ENCODE results near the gene RGL3. TPM values are rescaled to one million over a fixed set of nuclear protein-coding genes. Genes with fewer than 3 reads are reported as not detected.

Gene RGL3
- total RNA-seq, 1 experiment from 2014 or later, result 65.9 TPM

DNA sequence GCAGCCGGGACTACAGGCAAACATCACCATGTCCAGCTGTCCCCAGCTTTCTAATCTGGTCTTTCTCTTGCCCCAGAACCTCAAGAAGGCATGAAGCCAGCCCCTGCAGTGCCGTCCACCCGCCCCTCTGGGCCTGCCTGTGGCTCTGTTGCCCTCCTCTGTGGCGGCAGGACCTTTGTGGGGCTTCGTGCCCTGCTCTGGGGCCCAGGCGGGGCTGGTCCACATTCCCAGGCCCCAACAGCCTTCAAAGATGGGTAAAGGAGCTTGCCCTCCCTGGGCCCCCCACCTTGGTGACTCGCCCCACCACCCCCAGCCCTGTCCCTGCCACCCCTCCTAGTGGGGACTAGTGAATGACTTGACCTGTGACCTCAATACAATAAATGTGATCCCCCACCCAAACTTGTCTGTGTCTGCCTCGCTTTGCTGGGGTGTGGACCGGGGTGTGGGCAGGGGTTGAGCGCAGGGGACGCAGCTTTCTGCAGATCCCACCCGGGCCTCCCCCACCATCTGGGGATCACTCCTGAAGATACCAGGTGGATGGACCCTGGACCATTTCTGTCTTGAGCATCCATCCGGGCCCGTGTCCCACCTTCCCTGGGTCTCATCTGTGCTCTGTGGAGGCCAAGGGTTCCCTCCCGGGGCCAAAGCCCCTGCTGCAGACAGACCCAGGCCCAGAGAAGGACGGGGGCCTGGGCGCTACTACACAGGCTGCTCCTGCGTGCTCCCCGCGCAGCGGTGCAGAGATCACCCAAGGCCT lies 31.6 kb upstream of the RGL3 start:
- H4K20me1 ChIP-seq (ENCODE audit: control insufficient read depth, insufficient read depth, insufficient read length), result no peaks in the 10 kb centered on the region
- no peak overlapping the region for H2AFZ ChIP-seq (ENCODE audit: low read length)
- H3K9ac ChIP-seq (ENCODE audit: extremely low read depth, insufficient read length, low read length), result no peak overlapping the region
- H3K56ac ChIP-seq (ENCODE audit: insufficient read length, low read depth, low read length), result no peak overlapping the region
- H3K23ac ChIP-seq (ENCODE audit: insufficient read length, low read depth, low read length), result no peak overlapping the region
- no peak overlapping the region for H3K18ac ChIP-seq (ENCODE audit: insufficient read length, low read depth, low read length)
- no CpG with 5 or more reads among the region's 21 CpGs for WGBS (ENCODE audit: extremely low coverage, insufficient read length, low lambda C conversion rate)
- no peak overlapping the region for H4K91ac ChIP-seq (ENCODE audit: insufficient read length, low read depth, low read length)
- H2BK5ac ChIP-seq (ENCODE audit: insufficient read length, low read length), result no peak overlapping the region
- no peak overlapping the region for H3K4ac ChIP-seq (ENCODE audit: low read depth, low read length)
- H4K8ac ChIP-seq (replicated peaks; ENCODE audit: insufficient read length, low read depth, low read length), result no peak overlapping the region
- no peak overlapping the region for H4K5ac ChIP-seq (ENCODE audit: insufficient read length, low read depth, low read length)
- peak overlapping the region in 1 of 3 experiments; percentile 64; a peak in 2 of 7 replicates for H3K27ac Mint-ChIP-seq
- no peak overlapping the region for H2AK5ac ChIP-seq (ENCODE audit: insufficient read length, low read length)
- H2BK20ac ChIP-seq (ENCODE audit: low read depth, low read length, poor library complexity, severe bottlenecking), result no peak overlapping the region
- no peaks in the 10 kb centered on the region for H3K79me2 ChIP-seq (ENCODE audit: insufficient read depth, low read length)
- H3K27me3 ChIP-seq (ENCODE audit: insufficient read depth, low read length), result no peaks in the 10 kb centered on the region
- H2BK12ac ChIP-seq (ENCODE audit: insufficient read length, low read depth, low read length), result no peak overlapping the region
- no peak overlapping the region for H3K4me2 ChIP-seq (ENCODE audit: insufficient read depth, insufficient read length, low read length)
- TF ChIP-seq CTCF (conservative IDR thresholded peaks at IDR 0.05), result no peak
- H2BK15ac ChIP-seq (ENCODE audit: low read depth, low read length), result no peak overlapping the region
- H3K9me3 ChIP-seq (ENCODE audit: control insufficient read depth, low read depth, low read length), result no peaks in the 10 kb centered on the region
- peak; percentile 29 for DNase-seq
- no peaks in the 10 kb centered on the region for H3K23me2 ChIP-seq (ENCODE audit: insufficient read length, low read depth, low read length, poor library complexity, severe bottlenecking)
- no peaks in the 10 kb centered on the region; a peak in 1 of 5 replicates for H3K9me3 Mint-ChIP-seq
- no peak overlapping the region for H3K27ac ChIP-seq (ENCODE audit: insufficient read length, low read depth, low read length)
- H3K4me1 Mint-ChIP-seq, result peaks cover 15 to 36% of the 10 kb centered on the region in 2 experiments
- H3K4me3 Mint-ChIP-seq, result no peak overlapping the region; a peak in 1 of 5 replicates
- H3K14ac ChIP-seq (ENCODE audit: insufficient read depth, low read length), result no peak overlapping the region; the same call in 1 of the 2 replicates
- H3K4me1 ChIP-seq (ENCODE audit: insufficient read depth, low read length), result no peaks in the 10 kb centered on the region
- H3K79me1 ChIP-seq (ENCODE audit: insufficient read depth, low read depth, low read length, poor library complexity, severe bottlenecking), result no peaks in the 10 kb centered on the region
- no peak overlapping the region for H3T11ph ChIP-seq (ENCODE audit: low read length)
- no peaks in the 10 kb centered on the region for H3K27me3 Mint-ChIP-seq (ENCODE audit: low read depth)
- H3K36me3 Mint-ChIP-seq (ENCODE audit: insufficient read depth in 1 of 3, low read depth in 3 of 3), result peaks cover 8 to 32% (median 25%) of the 10 kb centered on the region in 3 experiments; a peak in 6 of 7 replicates
- no peak overlapping the region for H2BK120ac ChIP-seq (ENCODE audit: low read depth, low read length, poor library complexity, severe bottlenecking)

Data from H9 (cell line).